NCI-H1417 treated with DMSO at 0.1 percent for 48 hours (cell line): ENCODE data around the gene SF3B5.
"Not testable (repeated sequence)": the region's sequence is repeated elsewhere in the genome, so short reads cannot be mapped to it uniquely, and the experiment has no call there.

Experiments
- DNase-seq: peaks from one replicate; lab custom pipeline; 2025; lab: John Stamatoyannopoulos, UW

The SF3B5 gene

GRCh38 chr6:144095134-144096002 lies at the start of gene SF3B5:
Gene SF3B5, minus strand, starts transcription at chr6:144095573. Its CDS starts 76 bp downstream, at chr6:144095497.
- peak; percentile 98 for DNase-seq

GRCh38 chr6:144144996-144145395 lies 49.6 kb upstream of the SF3B5 start:
- DNase-seq: no peak

GRCh38 chr6:144143878-144144277 lies 48.5 kb upstream of the SF3B5 start:
- no peak for DNase-seq

- no peak for DNase-seq
Observed at GRCh38 chr6:144143106-144143505, 47.7 kb upstream of the SF3B5 start.

GRCh38 chr6:144141470-144141869 lies 46.1 kb upstream of the SF3B5 start:
- no peak for DNase-seq

- DNase-seq: no peak
Observed at GRCh38 chr6:144140867-144141266, 45.5 kb upstream of the SF3B5 start.

- no peak for DNase-seq
Observed at GRCh38 chr6:144139817-144140216, 44.4 kb upstream of the SF3B5 start.

GRCh38 chr6:144138542-144138941 lies 43.2 kb upstream of the SF3B5 start:
- no peak for DNase-seq

- DNase-seq: no peak
Observed at GRCh38 chr6:144134737-144135136, 39.4 kb upstream of the SF3B5 start.

GRCh38 chr6:144134176-144134575 lies 38.8 kb upstream of the SF3B5 start:
- DNase-seq: no peak

- DNase-seq: no peak
Observed at GRCh38 chr6:144133225-144133821, 38.0 kb upstream of the SF3B5 start.

GRCh38 chr6:144132167-144132690 lies 36.9 kb upstream of the SF3B5 start:
- not testable (repeated sequence) for DNase-seq

GRCh38 chr6:144131248-144131709 lies 35.9 kb upstream of the SF3B5 start:
- no peak for DNase-seq

GRCh38 chr6:144129469-144129868 lies 34.1 kb upstream of the SF3B5 start:
- DNase-seq: no peak

GRCh38 chr6:144127097-144127496 lies 31.7 kb upstream of the SF3B5 start:
- no peak for DNase-seq

- DNase-seq: no peak
Observed at GRCh38 chr6:144123836-144124235, 28.5 kb upstream of the SF3B5 start.

- no peak for DNase-seq
Observed at GRCh38 chr6:144123421-144123820, 28.0 kb upstream of the SF3B5 start.

GRCh38 chr6:144122861-144123260 lies 27.5 kb upstream of the SF3B5 start:
- no peak for DNase-seq

GRCh38 chr6:144119376-144119775 lies 24.0 kb upstream of the SF3B5 start:
- no peak for DNase-seq

- no peak for DNase-seq
Observed at GRCh38 chr6:144115219-144115618, 19.8 kb upstream of the SF3B5 start.

- DNase-seq: no peak
Observed at GRCh38 chr6:144113366-144113765, 18.0 kb upstream of the SF3B5 start.

- no peak for DNase-seq
Observed at GRCh38 chr6:144110210-144110609, 14.8 kb upstream of the SF3B5 start.

GRCh38 chr6:144106206-144106605 lies 10.8 kb upstream of the SF3B5 start:
- DNase-seq: no peak
